Subcutaneous adipose tissue (tissue), 4 donors: ENCODE data around the gene SELENOM. TPM values are rescaled to one million over a fixed set of nuclear protein-coding genes. Genes with fewer than 3 reads are reported as not detected.

ENCODE experiments used
- total RNA-seq, 4 donors: library from RNA; depleted of rRNA; stranded (reverse); fragments of >200 nt; gene quantifications; one replicate each; pipeline ENCODE4 v1.1.0, GENCODE V29; 2016
- TF ChIP-seq, protein P1 (sequence below): fragments of 450-650 bp; IDR thresholded peaks from one replicate; pipeline ENCODE4 v1.5.1; 2016; ENCODE audit warnings: low read depth, mild to moderate bottlenecking, control low read depth, antibody characterized with exemption, moderate library complexity

Gene SELENOM
- total RNA-seq, 4 donors from 2014 or later: 226 to 360 (median 279) TPM

- TF ChIP-seq, protein P1, sequence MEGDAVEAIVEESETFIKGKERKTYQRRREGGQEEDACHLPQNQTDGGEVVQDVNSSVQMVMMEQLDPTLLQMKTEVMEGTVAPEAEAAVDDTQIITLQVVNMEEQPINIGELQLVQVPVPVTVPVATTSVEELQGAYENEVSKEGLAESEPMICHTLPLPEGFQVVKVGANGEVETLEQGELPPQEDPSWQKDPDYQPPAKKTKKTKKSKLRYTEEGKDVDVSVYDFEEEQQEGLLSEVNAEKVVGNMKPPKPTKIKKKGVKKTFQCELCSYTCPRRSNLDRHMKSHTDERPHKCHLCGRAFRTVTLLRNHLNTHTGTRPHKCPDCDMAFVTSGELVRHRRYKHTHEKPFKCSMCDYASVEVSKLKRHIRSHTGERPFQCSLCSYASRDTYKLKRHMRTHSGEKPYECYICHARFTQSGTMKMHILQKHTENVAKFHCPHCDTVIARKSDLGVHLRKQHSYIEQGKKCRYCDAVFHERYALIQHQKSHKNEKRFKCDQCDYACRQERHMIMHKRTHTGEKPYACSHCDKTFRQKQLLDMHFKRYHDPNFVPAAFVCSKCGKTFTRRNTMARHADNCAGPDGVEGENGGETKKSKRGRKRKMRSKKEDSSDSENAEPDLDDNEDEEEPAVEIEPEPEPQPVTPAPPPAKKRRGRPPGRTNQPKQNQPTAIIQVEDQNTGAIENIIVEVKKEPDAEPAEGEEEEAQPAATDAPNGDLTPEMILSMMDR: no peak
Measured at GRCh38 chr22:31125521-31126117, 18.3 kb upstream of the SELENOM start.

GRCh38 chr22:31124811-31125465 is 17.6 kb upstream of the SELENOM start:
- TF ChIP-seq, protein P1: no peak

DNA sequence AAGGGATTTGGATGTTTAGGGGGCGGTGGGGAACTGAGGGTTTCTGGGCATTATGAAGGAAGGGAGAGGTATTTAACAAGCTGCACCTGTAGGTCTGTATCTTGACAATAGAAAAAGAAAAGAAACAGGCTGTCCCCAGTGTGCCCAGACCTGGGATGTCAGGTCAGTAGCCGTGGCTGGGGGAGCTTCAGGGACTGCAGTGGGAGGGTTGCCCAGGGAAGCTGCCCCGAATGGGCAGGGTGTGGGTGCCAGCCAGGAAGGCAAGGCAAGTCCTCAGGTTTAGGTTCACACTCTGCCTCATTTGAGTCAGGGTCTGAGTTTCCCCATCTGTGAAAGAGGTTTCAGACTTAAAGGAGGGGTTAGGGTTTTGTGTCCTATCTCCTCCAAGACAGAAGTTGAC is 16.9 kb upstream of the SELENOM start:
- TF ChIP-seq, protein P1: no peak

GRCh38 chr22:31123292-31123602 is 15.9 kb upstream of the SELENOM start:
- TF ChIP-seq, protein P1: no peak

DNA sequence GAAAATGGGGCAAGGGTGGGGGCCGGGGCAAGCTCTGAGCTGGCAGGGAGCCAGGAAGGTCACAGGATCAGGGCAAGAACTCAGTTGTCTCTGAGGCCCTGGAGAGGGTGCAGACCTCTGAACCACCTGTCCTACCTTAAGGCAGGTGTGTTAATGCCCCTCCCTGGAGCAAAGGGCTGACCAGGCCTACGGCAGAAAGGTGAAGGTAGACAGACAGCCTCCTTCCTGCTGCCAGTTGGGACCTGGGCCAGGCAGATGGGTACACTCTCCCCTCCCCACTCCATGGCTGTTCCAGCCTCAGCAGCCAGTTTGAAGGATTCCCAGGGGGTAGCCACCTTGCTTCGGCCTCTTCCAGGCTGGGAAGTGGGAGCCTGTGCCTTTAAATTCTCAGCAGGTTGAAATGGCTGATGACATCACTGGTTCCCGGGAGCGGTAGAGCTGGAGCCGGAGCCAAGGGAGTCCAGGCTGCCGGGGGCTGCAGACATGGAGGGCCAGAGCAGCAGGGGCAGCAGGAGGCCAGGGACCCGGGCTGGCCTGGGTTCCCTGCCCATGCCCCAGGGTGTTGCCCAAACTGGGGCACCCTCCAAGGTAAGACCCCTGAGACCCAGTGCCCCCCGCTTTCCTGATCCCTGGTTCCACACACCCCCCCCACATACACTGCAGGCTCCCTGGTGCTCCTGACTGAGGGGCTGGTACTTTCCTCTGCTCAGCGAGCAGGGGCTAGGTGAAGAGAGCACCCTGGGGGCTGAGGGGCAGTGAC is 15.3 kb upstream of the SELENOM start, which contains the start of gene INPP5J:
Gene INPP5J (plus strand): TSS at position 435 of the 760 bp plus-strand sequence. CDS start 49 bp downstream, at position 484.
- TF ChIP-seq, protein P1: no peak

DNA sequence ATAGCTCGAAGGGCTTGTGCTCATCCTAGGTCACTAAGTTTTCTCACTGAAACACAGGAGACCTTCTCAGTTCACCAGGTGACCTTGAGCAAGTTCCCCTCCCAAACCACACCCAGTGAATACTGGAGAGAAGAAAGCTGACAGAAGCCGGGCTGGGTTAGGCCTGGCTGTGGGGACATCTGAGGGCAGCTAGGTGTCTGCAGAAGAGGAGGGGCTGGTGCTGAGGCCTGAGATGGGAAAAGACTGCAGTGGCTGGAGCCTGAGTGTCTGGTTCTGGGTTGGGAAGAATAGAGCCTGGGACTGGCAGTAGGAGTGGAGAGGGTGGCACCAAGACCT is 14.8 kb upstream of the SELENOM start:
- TF ChIP-seq, protein P1: no peak

DNA sequence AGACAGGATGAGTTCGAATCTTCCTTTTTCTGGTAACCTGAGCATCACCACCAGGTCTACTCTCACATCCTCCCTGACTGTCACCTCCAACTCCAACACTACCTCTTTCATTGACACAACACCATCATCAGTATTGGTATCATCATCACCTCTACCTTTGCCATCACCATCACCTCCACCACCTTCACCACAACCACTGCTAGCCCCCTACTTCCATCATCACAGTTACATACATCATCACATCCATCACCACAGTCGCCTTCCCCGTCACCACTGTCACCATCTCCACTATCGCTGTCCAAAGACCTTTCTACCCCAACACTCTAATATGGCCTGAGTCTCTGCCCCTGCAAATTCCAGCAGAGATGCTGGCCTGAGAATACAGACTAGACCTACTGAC is 14.0 kb upstream of the SELENOM start:
- TF ChIP-seq, protein P1: no peak
